Lung (tissue), 12 donors: Measurements from ENCODE around the gene NDUFA8. TPM values are rescaled to one million over a fixed set of nuclear protein-coding genes. Genes with fewer than 3 reads are reported as not detected.

Experiments used
- ATAC-seq: fragments of 200-7000 bp; cut with Tn5 transposase; one replicate; pipeline ENCODE4 v1.9.1; 2020; ENCODE audit warnings: moderate number of reproducible peaks; ENCODE audit not compliant: insufficient read depth, low FRiP score
- DNase-seq, 3 donors: peaks; one replicate each; pipeline ENCODE4 v3.0.0-alpha.2; 2013 to 2017
- H3K27ac ChIP-seq, 2 donors: one replicate each; pipeline ENCODE4 v1.5.1; 2013; ENCODE audit warnings: mild to moderate bottlenecking in 2 of 2, moderate library complexity in 2 of 2, control low read depth in 1 of 2, inconsistent platforms in 1 of 2, low read depth in 1 of 2, low read length in 1 of 2
- H3K27me3 ChIP-seq, 3 donors: one replicate each; pipeline ENCODE4 v1.5.1; 2013; ENCODE audit warnings: low read length in 2 of 3; ENCODE audit not compliant: control insufficient read depth in 3 of 3, insufficient read depth in 3 of 3
- H3K36me3 ChIP-seq, 4 donors: one replicate each; pipeline ENCODE4 v1.5.1; 2013; ENCODE audit warnings: low read length in 4 of 4, mild to moderate bottlenecking in 1 of 4, moderate library complexity in 1 of 4; ENCODE audit not compliant: control insufficient read depth in 4 of 4, insufficient read depth in 4 of 4
- H3K4me1 ChIP-seq, 5 donors: one replicate each; pipeline ENCODE4 v1.5.1; 2013; ENCODE audit warnings: low read length in 5 of 5, mild to moderate bottlenecking in 2 of 5, moderate library complexity in 1 of 5; ENCODE audit not compliant: control insufficient read depth in 5 of 5, insufficient read depth in 5 of 5
- H3K4me3 ChIP-seq: one replicate; pipeline ENCODE4 v1.5.1; 2013; ENCODE audit warnings: mild to moderate bottlenecking, control low read depth, moderate library complexity
- H3K9ac ChIP-seq, 2 donors: one replicate each; pipeline ENCODE4 v1.5.1; 2013; ENCODE audit warnings: low read length in 2 of 2, control low read depth in 1 of 2; ENCODE audit not compliant: insufficient read depth in 1 of 2
- H3K9me3 ChIP-seq, 4 donors: one replicate each; pipeline ENCODE4 v1.5.1; 2013; ENCODE audit warnings: low read length in 3 of 4, mild to moderate bottlenecking in 1 of 4, moderate library complexity in 1 of 4; ENCODE audit not compliant: control insufficient read depth in 4 of 4, insufficient read depth in 3 of 4
- WGBS, 2 donors: extraction: QIAGEN DNeasy Blood & Tissue Kit; methylation state at CpG; one replicate each; pipeline ENCODE4 v1.1.7; 2013; 5-methylcytosine and 5-hydroxymethylcytosine counted together
- polyA plus RNA-seq, 2 donors: library from polyadenylated mRNA; stranded (reverse); fragments of 200-250 nt; gene quantifications; one replicate each; pipeline ENCODE4 v1.2.1, GENCODE V29; 2013
- total RNA-seq, 2 donors: library from RNA; depleted of rRNA in 1 of 2; stranded (reverse); fragments of >200 nt in 1 of 2; gene quantifications; one replicate each; pipeline ENCODE4 v1.2.1, GENCODE V29; 2014 to 2021
- TF ChIP-seq, protein P1 (sequence below): IDR thresholded peaks from 2 replicates; pipeline ENCODE4 v1.5.1; 2012; ENCODE audit warnings: mild to moderate bottlenecking; ENCODE audit errors: control extremely low read depth, extremely low read depth
- donor health status: control.
- donor health status: control.
- donor health status: Bipolar disorder and iron deficiency.
- donor health status: healthy.
- donor health status: DM: yes; HTN: yes; CAD: no.

Gene NDUFA8
- total and polyA plus RNA-seq, 4 donors: 26.6 to 107 (median 58.3) TPM

DNA sequence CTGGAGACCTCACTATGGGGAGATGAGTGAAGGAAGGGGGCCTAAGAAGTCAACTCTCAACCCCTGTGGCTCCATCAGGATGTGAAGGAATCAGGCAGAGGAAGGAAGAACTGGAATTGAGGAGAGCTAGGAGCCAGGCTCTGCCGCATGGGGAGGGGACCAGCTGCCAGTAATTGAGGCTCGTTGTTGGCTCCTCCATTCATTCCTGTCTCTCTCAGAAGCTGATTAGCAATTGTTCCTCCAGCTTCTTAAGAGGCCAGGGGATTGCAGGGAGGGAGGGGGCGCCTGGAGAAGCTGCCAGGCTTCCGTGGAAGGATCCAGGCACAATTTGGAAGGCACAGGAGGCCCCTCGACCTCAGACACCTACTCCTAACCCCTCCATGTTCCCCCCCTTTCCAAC is 46.0 kb downstream of the NDUFA8 start:
- ATAC-seq: no peak
- WGBS, 2 donors: 49 to 76% methylated on average over 5 of the region's 5 CpGs
- TF ChIP-seq, protein P1, sequence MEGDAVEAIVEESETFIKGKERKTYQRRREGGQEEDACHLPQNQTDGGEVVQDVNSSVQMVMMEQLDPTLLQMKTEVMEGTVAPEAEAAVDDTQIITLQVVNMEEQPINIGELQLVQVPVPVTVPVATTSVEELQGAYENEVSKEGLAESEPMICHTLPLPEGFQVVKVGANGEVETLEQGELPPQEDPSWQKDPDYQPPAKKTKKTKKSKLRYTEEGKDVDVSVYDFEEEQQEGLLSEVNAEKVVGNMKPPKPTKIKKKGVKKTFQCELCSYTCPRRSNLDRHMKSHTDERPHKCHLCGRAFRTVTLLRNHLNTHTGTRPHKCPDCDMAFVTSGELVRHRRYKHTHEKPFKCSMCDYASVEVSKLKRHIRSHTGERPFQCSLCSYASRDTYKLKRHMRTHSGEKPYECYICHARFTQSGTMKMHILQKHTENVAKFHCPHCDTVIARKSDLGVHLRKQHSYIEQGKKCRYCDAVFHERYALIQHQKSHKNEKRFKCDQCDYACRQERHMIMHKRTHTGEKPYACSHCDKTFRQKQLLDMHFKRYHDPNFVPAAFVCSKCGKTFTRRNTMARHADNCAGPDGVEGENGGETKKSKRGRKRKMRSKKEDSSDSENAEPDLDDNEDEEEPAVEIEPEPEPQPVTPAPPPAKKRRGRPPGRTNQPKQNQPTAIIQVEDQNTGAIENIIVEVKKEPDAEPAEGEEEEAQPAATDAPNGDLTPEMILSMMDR: no peak

GRCh38 chr9:122112238-122112637 is 47.3 kb downstream of the NDUFA8 start:
- TF ChIP-seq, protein P1: no peak
- ATAC-seq: no peak

More for the DNA sequence above, 46.0 kb downstream of the NDUFA8 start:
- H3K9ac ChIP-seq: no peak overlapping the region
- no peaks in the 10 kb centered on the region for H3K36me3 ChIP-seq
- no peaks in the 10 kb centered on the region for H3K4me1 ChIP-seq
- H3K9me3 ChIP-seq: peaks cover 0 to 2% (median 0%) of the 10 kb centered on the region in 4 donors
- no peaks in the 10 kb centered on the region for H3K27me3 ChIP-seq
- H3K27ac ChIP-seq: no peak overlapping the region
- H3K4me3 ChIP-seq: no peak overlapping the region
- DNase-seq: no peak

GRCh38 chr9:122111413-122112085 is 48.0 kb downstream of the NDUFA8 start:
- Histone ChIP-seq H3K9ac (no peak overlapping the region), H3K36me3 (no peaks in the 10 kb centered on the region), H3K4me3 (no peak overlapping the region), H3K27ac (no peak overlapping the region), H3K9me3 (peaks cover 0 to 2% (median 0%) of the 10 kb centered on the region in 4 donors), H3K27me3 (no peaks in the 10 kb centered on the region), H3K4me1 (no peaks in the 10 kb centered on the region)
- TF ChIP-seq, protein P1: no peak
- no peak for ATAC-seq
- WGBS, 2 donors: 89 to 91% methylated on average over 9 of the region's 9 CpGs
- DNase-seq: no peak

More at GRCh38 chr9:122112238-122112637, 47.3 kb downstream of the NDUFA8 start:
- no peak for DNase-seq
- Histone ChIP-seq H3K27me3 (no peaks in the 10 kb centered on the region), H3K4me1 (no peaks in the 10 kb centered on the region), H3K27ac (no peak overlapping the region), H3K4me3 (no peak overlapping the region), H3K36me3 (no peaks in the 10 kb centered on the region), H3K9ac (no peak overlapping the region), H3K9me3 (peaks cover 0 to 2% (median 0%) of the 10 kb centered on the region in 4 donors)
- 87 to 91% methylated on average over 6 of the region's 6 CpGs for whole genome bisulfite sequencing, 2 donors
